ENCODE results near the gene LYPD6.
A peak's percentile ranks its signal among the peaks of the same experiment; 100 is the strongest.

LYPD6 gene

DNA sequence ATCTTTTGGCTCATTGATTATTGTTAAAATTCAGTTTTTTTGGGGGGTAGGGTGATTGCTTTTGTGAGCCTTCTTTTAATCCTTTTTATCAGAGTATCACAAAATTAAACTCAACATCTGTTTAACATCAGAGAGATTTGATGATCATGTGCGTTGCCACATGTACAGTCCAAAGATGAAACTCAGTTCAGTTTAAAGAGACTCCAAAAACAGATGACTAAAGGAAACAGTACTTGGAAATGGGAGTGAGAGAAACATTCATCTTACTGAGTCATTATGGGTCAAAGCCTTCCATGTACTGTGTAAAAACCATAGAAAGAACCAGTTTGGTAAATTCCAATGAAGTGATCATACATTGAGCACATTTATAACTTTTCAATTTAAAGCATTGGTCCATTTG is 53.0 kb downstream of the LYPD6 start (continued):
- TF ChIP-seq, protein P1, sequence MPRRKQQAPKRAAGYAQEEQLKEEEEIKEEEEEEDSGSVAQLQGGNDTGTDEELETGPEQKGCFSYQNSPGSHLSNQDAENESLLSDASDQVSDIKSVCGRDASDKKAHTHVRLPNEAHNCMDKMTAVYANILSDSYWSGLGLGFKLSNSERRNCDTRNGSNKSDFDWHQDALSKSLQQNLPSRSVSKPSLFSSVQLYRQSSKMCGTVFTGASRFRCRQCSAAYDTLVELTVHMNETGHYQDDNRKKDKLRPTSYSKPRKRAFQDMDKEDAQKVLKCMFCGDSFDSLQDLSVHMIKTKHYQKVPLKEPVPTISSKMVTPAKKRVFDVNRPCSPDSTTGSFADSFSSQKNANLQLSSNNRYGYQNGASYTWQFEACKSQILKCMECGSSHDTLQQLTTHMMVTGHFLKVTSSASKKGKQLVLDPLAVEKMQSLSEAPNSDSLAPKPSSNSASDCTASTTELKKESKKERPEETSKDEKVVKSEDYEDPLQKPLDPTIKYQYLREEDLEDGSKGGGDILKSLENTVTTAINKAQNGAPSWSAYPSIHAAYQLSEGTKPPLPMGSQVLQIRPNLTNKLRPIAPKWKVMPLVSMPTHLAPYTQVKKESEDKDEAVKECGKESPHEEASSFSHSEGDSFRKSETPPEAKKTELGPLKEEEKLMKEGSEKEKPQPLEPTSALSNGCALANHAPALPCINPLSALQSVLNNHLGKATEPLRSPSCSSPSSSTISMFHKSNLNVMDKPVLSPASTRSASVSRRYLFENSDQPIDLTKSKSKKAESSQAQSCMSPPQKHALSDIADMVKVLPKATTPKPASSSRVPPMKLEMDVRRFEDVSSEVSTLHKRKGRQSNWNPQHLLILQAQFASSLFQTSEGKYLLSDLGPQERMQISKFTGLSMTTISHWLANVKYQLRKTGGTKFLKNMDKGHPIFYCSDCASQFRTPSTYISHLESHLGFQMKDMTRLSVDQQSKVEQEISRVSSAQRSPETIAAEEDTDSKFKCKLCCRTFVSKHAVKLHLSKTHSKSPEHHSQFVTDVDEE (CRISPR knock-in tag; IDR thresholded peaks at IDR 0.05), result 0 out of 2 replicates have a peak, but pooled peaks have one; percentile 31
- TF ChIP-seq TOX (CRISPR knock-in tag; IDR thresholded peaks at IDR 0.05; ENCODE audit: borderline replicate concordance) (no peak), ZNF565 (CRISPR knock-in tag; conservative IDR thresholded peaks at IDR 0.05; ENCODE audit: low read depth) (no peak)

DNA sequence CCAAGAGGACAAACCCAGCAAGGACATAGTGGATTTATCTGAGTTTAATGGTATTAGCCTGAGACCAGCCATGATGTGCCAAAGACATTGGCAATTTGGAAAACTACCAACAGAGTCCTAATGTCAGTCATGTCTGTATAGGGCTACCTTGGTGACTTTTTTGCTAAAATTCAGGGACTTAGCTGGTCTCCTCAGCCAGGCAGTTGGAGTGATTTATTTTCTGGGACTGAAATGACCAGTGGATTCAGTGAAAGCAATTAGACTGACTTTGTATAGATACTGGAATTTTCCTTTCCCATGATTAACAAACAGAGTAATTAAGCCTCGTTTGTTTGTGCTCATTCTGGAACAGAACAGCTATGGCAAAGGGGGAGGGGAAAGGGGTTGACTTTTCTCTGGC is 55.0 kb downstream of the LYPD6 start:
- ATAC-seq, result no peak
- TF ChIP-seq ZNF70 (CRISPR knock-in tag; IDR thresholded peaks at IDR 0.05) (no peak), ZC3H10 (CRISPR knock-in tag; IDR thresholded peaks at IDR 0.05) (no peak), GLIS3 (CRISPR knock-in tag; IDR thresholded peaks at IDR 0.05) (no peak), ARNTL (CRISPR knock-in tag; IDR thresholded peaks at IDR 0.05; ENCODE audit: borderline replicate concordance, low read depth) (no peak), CSDC2 (CRISPR knock-in tag; IDR thresholded peaks at IDR 0.05) (no peak), PPARA (CRISPR knock-in tag; IDR thresholded peaks at IDR 0.05; ENCODE audit: borderline replicate concordance) (no peak), BACH2 (CRISPR knock-in tag; IDR thresholded peaks at IDR 0.05; ENCODE audit: borderline replicate concordance) (no peak), ISL1 (CRISPR knock-in tag; IDR thresholded peaks at IDR 0.05) (no peak), RARB (CRISPR knock-in tag; IDR thresholded peaks at IDR 0.05) (no peak), ZFP3 (CRISPR knock-in tag; IDR thresholded peaks at IDR 0.05) (no peak), ESRRG (CRISPR knock-in tag; IDR thresholded peaks at IDR 0.05) (no peak), OSR1 (CRISPR knock-in tag; IDR thresholded peaks at IDR 0.05) (no peak)
- TF ChIP-seq, protein P2, sequence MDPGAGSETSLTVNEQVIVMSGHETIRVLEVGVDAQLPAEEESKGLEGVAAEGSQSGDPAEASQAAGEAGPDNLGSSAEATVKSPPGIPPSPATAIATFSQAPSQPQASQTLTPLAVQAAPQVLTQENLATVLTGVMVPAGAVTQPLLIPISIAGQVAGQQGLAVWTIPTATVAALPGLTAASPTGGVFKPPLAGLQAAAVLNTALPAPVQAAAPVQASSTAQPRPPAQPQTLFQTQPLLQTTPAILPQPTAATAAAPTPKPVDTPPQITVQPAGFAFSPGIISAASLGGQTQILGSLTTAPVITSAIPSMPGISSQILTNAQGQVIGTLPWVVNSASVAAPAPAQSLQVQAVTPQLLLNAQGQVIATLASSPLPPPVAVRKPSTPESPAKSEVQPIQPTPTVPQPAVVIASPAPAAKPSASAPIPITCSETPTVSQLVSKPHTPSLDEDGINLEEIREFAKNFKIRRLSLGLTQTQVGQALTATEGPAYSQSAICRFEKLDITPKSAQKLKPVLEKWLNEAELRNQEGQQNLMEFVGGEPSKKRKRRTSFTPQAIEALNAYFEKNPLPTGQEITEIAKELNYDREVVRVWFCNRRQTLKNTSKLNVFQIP (CRISPR knock-in tag; IDR thresholded peaks at IDR 0.05; ENCODE audit: borderline replicate concordance, low read depth), result no peak
- TF ChIP-seq, protein P1 (CRISPR knock-in tag; IDR thresholded peaks at IDR 0.05), result no peak

DNA sequence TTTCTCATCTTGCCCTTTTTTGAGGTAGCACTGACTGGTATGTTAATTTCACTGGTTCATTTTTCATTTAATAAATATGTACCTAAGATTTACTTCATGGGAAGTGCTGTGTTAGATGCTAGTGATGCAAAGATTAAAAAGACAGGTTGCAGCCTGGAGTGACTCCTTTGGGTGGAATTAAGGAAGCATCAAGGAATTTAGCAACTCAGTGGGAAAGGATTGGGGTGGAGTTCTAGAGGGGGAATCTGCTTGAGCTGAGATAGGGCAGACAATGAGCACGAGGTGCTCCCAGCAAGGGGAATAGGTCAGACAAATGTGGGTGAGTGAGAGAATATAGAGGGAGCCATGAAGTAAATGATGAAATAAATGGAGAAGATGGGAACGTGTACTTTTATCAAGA is 57.0 kb downstream of the LYPD6 start:
- ATAC-seq, result no peak
- no peak for TF ChIP-seq GLIS3 (CRISPR knock-in tag; IDR thresholded peaks at IDR 0.05)
- no peak for TF ChIP-seq SNAI2 (CRISPR knock-in tag; IDR thresholded peaks at IDR 0.05)
- TF ChIP-seq, protein P3, sequence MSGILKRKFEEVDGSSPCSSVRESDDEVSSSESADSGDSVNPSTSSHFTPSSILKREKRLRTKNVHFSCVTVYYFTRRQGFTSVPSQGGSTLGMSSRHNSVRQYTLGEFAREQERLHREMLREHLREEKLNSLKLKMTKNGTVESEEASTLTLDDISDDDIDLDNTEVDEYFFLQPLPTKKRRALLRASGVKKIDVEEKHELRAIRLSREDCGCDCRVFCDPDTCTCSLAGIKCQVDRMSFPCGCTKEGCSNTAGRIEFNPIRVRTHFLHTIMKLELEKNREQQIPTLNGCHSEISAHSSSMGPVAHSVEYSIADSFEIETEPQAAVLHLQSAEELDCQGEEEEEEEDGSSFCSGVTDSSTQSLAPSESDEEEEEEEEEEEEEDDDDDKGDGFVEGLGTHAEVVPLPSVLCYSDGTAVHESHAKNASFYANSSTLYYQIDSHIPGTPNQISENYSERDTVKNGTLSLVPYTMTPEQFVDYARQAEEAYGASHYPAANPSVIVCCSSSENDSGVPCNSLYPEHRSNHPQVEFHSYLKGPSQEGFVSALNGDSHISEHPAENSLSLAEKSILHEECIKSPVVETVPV (CRISPR knock-in tag; IDR thresholded peaks at IDR 0.05), result no peak
- TF ChIP-seq ZFP30 (CRISPR knock-in tag; IDR thresholded peaks at IDR 0.05), result no peak
- no peak for TF ChIP-seq ZNF70 (CRISPR knock-in tag; IDR thresholded peaks at IDR 0.05)
- no peak for TF ChIP-seq RARB (CRISPR knock-in tag; IDR thresholded peaks at IDR 0.05)
- TF ChIP-seq TOX (CRISPR knock-in tag; IDR thresholded peaks at IDR 0.05; ENCODE audit: borderline replicate concordance), result no peak
- no peak for TF ChIP-seq PPARA (CRISPR knock-in tag; IDR thresholded peaks at IDR 0.05; ENCODE audit: borderline replicate concordance)
- TF ChIP-seq ZFP3 (CRISPR knock-in tag; IDR thresholded peaks at IDR 0.05), result no peak
- TF ChIP-seq, protein P4, sequence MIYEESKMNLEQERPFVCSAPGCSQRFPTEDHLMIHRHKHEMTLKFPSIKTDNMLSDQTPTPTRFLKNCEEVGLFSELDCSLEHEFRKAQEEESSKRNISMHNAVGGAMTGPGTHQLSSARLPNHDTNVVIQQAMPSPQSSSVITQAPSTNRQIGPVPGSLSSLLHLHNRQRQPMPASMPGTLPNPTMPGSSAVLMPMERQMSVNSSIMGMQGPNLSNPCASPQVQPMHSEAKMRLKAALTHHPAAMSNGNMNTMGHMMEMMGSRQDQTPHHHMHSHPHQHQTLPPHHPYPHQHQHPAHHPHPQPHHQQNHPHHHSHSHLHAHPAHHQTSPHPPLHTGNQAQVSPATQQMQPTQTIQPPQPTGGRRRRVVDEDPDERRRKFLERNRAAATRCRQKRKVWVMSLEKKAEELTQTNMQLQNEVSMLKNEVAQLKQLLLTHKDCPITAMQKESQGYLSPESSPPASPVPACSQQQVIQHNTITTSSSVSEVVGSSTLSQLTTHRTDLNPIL (CRISPR knock-in tag; IDR thresholded peaks at IDR 0.05; ENCODE audit: low read depth), result no peak
- no peak for TF ChIP-seq ZNF565 (CRISPR knock-in tag; conservative IDR thresholded peaks at IDR 0.05; ENCODE audit: low read depth)
- TF ChIP-seq, protein P2 (CRISPR knock-in tag; IDR thresholded peaks at IDR 0.05; ENCODE audit: borderline replicate concordance, low read depth), result no peak
- TF ChIP-seq BACH2 (CRISPR knock-in tag; IDR thresholded peaks at IDR 0.05; ENCODE audit: borderline replicate concordance), result no peak
- TF ChIP-seq CSDC2 (CRISPR knock-in tag; IDR thresholded peaks at IDR 0.05), result no peak
- no peak for TF ChIP-seq ZC3H10 (CRISPR knock-in tag; IDR thresholded peaks at IDR 0.05)
- TF ChIP-seq ESRRG (CRISPR knock-in tag; IDR thresholded peaks at IDR 0.05), result no peak
- TF ChIP-seq TCF4 (CRISPR knock-in tag; IDR thresholded peaks at IDR 0.05; ENCODE audit: borderline replicate concordance), result no peak
- TF ChIP-seq ISL1 (CRISPR knock-in tag; IDR thresholded peaks at IDR 0.05), result no peak
- TF ChIP-seq, protein P1 (CRISPR knock-in tag; IDR thresholded peaks at IDR 0.05), result no peak

Measured in SK-N-SH treated with all-trans-retinoic acid at 6 μM for 48 hours (cell line).